HG03575 (cell line): Measurements from ENCODE around the gene RASA4B.
"Not testable (repeated sequence)": the region's sequence is repeated elsewhere in the genome, so short reads cannot be mapped to it uniquely, and the experiment has no call there.

Source experiments
- ATAC-seq: cut with Tn5 transposase; IDR thresholded peaks from one replicate; pipeline ENCODE4 v1.9.1; 2021; ENCODE audit not compliant: unreplicated experiment, insufficient number of reproducible peaks, low FRiP score; ENCODE audit errors: extremely low read depth

RASA4B gene

DNA sequence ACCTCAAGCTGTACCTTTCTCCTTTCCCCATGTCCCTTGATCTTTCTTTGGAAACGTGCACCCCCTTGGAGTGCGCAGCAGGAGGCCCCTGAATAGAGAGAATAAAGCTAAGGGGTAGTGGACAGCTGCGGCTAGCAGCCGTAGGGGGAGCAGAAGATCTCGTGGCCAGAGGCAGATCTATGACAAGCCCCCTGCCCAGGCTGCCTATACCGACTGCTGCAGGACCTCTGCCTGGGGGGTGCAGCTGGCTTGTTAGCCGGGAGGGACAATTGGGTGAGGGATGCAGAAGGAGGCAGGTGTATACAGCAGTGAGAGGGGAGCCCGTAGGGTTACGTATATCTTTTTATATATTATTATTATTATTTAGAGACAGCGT, 38.4 kb downstream of the RASA4B start:
- peak; percentile 22 for ATAC-seq

DNA sequence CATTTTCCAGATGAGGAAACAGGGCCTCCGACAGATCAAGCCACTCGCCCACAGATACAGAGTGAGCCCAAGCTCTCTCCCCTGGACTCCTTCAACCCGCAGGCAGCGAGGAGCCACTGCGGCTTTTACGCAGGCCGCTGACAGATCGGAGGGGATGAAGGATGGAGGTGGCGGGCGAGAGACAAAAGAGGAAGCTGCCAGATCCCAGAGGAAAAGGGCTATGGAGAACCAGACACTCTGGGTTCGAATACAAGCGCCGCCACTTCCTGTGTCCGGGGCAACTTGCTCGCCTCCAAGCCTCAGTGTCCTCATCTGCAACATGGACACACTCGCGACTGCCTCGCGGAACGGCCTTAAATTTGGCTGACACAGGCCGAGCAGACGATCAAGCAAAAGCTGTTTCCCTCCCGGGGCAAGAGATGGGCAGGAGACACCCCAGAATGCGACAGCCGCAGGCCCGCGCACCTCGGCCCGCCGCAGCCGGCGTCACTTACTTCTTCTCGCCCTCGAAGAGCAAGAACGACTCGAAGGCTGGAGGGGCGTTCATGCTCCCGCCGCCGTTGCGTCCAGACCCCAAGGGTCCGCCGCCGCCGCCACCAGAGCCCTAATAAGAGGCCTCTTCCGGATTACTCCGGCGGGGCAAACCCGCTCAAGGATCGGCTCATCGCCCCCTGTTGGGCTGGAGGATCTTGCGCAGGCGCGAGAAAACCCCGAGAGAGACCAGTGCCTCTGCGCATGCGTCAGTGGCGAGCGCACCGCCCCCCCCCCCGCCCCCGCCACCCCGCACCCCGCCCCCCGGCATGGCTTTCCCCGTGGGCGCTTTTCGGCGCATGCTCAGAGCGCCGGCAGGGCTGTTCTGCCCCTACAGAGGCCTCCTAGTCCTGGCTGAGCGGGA, 39.0 kb downstream of the RASA4B start, which contains the start of gene POLR2J:
Gene POLR2J, minus strand, starts transcription at position 609 of the 895 bp plus-strand sequence. Its CDS starts 62 bp downstream, at position 547.
- ATAC-seq, result peak; percentile 46

DNA sequence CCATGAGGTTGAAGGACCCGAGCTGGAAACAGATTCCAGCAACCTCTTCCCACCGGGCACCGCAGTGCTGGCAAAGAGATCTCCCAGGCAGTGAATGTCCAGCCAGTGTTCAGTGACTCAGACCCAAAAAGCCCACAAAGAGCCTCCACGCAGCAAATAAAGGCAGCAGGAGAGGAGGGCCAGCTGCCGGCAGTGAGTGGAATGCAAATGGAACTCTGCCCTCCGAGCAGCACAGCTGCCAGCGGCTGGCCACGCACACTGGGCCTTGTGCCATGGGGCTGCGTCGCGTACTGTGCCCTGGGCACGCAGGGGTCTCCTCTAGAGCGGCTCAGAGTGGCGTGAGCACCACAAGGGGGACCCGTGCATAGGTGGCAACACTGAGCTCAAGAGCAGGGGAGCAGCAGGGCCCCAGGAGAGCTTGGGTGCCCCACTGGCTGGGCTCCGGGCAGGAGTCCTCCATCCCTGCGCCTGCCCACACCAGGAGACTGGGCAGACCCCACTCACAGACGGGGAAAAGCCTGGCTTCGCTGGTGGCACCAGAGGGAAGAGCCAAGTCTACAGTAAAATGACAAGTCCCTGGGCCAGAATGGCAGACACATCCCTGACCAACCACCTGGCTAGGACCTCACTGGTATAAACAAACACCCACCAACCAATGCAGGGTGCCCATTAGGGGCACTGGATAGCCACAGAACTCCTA, 42.7 kb downstream of the RASA4B start:
- not testable (repeated sequence) for ATAC-seq

DNA sequence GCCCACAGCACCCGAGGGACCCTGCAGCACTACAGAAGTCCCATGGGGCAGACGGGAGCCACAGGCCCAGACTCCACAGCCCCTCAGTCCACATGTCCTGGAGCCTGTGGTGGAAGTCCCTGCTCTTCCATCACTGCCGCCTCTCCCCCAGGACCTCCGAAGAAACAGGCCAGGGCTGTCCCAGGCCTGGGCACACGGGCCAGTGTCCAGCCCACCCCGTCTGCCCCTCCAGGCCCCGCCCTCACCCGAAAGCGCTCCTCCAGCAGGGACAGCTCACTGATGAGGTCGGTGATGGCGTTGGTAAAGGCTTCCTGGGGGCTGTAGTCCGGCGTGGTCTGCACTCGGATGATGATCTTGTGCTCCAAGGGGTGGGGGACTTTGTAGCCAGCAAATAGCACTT, 43.5 kb downstream of the RASA4B start:
- ATAC-seq, result not testable (repeated sequence)

DNA sequence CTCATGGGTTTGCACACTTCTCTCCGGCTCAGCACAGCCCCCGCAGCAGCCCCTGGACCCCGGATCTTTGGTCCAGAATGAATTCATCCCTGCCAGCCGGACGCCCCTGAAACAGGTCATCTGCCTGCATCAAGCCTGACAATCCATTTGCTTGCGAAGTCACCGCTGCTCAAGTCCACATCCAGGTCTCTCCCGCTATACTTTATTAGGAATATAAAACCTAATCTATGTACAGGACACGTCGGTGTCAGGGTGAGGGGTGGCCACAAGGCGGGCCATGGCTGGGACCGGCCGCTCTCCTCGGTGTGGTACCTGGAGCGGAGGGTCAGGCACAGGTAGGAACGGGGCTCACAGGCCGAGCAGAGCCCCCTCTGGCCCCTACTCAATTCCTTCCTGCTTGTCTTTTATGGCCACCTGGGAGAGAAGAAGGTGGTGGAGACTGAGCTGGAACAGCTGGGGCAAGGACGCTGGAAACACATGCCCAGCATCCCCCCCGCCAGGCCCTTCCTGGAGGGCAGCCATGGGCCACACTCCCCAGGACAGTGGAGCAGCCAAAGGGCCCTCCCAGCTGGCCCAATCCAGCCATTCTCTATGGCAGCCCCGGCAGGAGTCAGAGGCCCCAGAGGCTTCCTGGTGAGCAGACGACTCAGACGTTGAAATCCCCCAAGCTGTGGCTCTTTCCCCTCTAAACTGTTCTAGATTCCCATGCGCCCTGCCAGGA, 44.1 kb downstream of the RASA4B start:
- no peak for ATAC-seq

DNA sequence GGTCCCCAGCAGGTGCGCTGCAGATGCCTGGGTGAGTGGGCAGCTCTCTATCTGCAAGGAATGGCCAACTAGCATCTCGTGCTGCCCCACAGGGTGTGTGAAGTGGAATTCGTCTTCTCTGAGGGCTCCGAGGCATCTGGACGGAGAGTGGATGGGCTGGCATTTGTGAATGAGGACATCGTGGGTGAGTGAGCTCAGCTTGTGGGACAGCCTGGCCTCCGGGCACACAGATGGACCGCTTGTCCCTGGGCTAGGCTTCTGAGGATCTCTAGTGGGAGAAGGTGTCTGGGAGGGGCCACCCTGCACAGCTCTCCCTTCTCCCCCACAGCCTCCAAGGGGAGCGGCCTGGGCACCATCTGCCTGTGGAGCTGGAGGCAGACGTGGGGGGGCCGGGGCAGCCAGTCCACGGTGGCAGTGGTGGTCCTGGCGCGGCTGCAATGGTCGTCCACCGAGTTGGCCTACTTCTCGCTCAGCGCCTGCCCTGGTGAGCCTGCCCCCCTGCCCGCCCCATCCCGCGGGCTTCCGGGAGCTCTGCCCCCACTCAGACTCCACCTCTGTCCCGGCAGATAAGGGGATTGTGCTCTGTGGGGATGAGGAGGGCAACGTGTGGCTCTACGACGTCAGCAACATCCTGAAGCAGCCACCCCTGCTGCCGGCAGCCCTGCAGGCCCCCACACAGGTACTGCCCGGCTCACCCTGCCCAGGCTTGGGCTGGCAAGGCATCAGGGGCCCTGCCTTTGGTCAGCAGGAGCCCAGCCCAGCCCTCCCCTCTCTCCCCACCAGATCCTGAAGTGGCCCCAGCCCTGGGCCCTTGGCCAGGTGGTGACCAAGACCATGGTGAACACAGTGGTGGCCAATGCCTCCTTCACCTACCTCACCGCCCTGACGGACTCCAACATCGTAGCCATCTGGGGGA, 45.2 kb downstream of the RASA4B start:
- ATAC-seq, result no peak

DNA sequence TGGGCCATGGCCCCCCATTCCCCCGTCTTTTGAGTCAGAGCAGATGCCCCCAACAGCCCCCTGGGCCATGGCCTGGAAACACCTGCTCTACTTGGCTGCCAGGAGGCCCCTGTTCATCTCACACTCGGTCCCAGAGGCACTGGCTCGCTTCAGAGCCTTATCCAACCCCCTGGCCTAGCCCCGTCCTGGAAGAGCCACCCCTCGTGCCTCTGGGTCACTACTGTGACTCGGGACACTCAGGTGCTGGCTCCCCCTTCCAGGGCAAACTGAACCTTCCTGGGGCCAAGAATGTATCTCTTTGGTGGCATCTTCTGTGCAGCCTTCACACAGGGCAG, 45.8 kb downstream of the RASA4B start:
- no peak for ATAC-seq

DNA sequence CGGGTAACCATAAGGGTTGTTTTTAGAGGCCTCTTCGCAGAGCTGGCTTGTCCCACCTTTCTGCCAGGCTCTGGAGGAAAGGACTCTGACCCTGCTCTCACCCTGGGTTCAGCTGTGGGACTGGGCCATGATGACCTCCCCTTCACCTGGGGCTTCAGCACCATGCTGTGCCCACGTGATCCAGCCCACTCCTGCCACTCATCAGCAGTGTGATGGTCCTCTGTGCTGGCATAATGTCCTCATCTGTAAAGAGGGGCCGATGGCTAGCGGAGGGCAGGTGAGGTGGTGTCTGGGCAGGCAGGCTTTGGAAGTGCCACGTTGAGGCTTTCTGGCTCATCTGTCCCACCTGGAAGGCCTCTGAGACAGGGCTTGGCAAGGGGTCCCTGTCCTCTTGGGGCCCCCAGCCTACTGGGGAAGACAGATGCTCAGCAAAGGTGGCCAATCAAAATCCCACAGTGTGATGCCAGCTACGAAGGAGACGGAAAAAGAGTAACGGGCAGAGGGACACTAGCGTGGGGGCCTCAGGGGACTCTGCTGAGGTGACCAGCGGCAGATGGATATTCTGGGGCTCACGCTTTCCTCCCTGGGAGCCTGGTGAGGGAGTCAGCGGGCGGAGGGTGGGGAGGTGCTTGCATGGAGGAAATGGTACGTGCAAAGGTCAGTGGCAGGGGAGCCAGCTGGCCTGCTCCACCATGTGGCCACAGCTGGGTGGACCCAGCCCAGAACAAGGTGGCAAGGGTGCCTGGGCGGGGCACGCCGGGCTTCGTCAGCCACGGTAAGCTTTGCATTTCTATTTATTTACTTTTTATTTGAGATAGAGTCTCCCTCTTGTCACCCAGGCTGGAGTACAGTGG, 47.4 kb downstream of the RASA4B start:
- ATAC-seq, result no peak

DNA sequence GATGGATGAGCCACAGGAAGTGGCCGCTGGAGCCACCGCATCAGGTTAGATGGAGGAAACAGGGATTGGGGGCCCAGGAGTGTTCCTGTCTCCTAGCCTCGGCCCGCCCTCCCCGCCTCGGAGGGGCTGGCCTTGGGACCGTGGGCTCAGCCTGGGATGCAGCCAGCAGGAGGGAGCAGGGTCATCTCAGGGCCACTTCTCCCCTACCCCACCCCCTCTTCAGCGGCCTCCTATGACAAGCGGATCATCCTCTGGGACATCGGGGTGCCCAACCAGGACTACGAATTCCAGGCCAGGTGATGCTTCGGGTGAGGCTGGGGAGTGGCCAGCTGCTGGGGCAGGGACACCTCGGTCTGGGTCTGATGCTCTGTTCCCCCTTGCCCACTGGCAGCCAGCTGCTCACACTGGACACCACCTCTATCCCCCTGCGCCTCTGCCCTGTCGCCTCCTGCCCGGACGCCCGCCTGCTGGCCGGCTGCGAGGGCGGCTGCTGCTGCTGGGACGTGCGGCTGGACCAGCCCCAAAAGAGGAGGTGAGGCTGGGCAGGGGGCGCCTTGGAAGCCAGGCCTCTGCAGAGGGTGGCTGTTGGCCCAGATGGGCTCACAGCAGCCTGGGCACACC, 48.1 kb downstream of the RASA4B start:
- no peak for ATAC-seq

DNA sequence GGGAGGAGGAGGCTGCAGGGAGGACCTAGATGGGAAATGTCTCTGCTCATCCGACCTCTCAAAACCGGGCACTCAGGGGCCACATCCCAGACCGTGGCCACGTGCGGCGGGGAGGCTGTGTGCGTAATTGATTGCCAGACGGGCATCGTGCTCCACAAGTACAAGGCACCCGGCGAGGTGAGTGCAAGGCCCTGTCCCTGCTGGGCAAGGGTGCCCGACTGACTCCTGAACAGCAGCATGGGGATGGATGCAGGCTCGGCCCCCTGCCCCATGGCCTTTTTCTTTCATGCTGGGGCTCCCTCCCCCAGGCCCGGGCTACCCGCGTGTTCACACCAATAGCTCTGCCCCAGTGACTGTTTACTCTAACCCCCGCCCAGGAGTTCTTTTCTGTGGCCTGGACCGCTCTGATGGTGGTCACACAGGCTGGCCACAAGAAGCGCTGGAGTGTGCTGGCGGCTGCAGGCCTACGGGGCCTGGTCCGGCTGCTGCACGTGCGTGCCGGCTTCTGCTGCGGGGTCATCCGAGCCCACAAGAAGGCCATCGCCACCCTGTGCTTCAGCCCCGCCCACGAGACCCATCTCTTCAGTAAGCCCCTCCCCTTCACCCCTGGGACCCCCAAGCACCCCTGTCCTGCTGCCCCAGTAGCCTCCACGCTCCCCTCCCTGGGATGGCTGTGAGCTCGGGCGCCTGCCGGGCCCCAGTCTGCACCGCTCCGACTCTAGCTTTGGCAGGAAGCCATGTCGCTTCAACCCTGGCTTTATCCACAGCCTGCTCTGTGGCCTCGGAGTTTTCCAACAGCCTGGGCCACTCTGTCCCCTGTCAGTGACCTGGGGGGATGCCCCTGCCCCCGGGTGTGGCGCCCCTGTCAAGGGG, 48.9 kb downstream of the RASA4B start:
- ATAC-seq, result no peak

DNA sequence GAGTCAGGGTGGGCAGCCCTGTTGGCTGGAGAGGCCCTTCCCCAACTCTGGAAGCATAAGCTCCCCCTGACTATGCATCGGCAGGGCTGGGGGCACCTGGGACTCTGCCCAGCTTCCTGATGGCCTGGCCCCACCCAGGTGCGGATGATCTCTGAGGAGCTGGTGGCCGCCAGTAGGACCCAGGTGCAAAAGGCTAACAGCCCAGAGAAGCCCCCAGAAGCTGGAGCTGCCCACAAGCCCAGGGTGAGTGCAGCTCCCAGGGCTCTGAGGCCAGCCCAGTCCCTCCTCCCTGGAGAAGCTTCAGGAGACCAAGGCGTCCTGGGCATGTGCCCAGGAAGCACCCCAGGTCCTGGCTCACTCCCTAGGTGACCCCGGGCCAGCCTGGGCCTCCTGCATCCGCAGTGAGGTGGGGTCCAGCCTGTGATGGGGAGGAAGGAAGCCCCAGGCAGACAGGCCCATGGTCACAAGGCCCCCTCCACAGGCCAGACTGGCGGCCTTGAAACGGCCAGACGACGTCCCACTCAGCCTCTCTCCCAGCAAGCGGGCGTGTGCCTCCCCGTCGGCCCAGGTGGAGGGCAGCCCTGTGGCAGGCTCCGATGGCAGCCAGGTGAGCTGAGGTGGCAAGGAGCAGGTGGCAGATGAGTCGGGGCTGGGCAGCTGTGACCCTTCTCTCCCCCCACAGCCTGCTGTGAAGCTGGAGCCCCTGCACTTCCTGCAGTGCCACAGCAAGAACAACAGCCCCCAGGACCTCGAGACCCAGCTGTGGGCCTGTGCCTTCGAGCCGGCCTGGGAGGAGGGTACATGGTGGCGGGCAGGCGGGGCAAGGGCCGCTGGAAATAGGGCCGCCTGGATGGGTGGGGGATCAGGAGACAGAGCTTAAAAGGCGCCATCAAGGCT, 49.7 kb downstream of the RASA4B start:
- no peak for ATAC-seq

DNA sequence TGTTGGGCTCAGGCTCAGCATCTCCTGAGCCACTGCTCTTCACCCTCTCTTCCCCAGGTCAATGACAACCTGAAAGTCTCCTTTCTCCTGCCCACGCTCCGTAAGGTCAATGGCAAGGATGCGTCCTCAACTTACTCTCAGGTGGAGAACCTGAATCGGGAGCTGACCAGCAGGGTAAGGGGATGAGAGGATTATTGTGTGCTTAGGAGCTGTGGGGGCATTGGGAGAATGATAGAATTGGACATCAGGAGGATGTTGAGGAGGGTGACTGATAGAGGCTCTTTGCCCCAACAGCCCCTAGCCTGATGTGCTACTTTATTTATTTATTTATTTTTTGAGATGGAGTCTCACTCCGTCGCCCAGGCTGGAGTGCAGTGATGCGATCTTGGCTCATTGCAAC, 51.5 kb downstream of the RASA4B start:
- ATAC-seq, result no peak

DNA sequence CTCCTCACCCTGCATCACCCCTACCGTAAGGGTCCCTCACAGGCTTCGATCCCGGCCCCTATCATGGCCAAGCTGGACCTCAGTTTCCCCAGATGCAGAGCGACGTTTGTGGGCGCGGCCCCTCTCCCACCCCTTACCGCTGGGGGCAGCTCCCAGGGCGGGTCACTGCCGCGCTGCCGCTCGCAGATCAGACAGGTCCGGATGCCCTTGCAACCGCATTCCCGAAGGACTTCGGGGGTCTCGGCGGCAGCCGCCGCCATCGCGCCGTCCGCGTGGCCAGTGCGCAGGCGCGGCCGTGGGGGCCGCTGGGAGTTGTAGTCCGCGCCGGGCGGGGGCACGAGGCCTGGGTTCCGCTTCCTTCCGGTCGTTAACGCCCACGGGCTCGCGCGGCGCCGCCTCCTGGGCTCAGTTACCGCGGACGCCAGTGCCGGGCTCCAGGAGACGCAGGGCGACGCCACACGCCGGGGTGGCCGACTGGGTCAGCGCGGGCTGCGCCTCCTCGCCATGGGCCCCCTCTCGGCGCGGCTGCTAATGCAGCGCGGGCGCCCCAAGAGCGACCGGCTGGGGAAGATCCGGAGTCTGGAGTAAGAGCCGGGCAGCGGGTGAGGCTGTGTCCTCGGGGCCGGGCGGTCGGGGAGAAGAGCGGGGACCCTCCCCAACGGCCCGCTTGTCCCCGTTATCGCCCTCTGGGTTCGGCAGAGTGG, 52.8 kb downstream of the RASA4B start, which contains the start of the genes ALKBH4 and LRWD1:
Gene ALKBH4, minus strand, starts transcription at position 287 of the 704 bp plus-strand sequence. Its CDS starts 27 bp downstream, at position 260.
Gene LRWD1, plus strand, starts transcription at position 408 of the 704 bp plus-strand sequence. Its CDS starts 97 bp downstream, at position 505.
- ATAC-seq, result no peak

DNA sequence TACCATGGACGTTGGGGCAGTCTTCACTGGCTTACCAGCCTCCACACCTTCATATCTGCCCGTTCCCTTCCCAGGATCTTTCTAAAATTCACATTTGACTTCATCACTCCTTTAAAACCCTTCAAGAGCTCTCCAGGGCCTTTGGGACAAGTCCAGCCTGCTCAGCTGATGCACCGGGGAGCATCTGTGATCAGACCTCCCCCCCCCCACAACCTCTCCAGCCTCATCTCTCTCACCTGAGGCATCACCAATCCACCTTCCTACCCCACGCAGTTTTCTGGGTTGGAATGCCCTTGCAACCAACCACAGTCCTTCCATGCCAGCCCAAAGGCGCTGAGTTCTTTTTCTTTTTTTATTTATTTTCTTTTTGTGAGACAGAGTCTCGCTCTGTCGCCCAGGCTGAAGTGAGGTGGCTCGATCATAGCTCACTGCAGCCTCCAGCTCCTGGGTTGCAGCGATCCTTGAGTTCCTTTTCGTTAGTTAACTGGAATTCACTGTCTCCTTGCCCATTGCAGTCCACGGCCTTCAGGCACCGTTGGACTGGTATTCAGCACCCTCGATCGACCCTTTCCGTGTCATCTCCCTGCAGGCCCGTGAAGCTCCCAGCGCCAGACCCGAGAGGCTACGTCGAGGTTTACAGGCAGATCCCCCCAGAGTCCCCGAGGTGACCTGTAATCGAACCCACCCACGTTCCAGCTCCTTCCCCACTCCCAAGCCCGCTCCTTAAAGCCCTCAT, 53.6 kb downstream of the RASA4B start:
- ATAC-seq, result no peak
